Measurements from ENCODE around the gene VGLL1.

VGLL1 gene

DNA sequence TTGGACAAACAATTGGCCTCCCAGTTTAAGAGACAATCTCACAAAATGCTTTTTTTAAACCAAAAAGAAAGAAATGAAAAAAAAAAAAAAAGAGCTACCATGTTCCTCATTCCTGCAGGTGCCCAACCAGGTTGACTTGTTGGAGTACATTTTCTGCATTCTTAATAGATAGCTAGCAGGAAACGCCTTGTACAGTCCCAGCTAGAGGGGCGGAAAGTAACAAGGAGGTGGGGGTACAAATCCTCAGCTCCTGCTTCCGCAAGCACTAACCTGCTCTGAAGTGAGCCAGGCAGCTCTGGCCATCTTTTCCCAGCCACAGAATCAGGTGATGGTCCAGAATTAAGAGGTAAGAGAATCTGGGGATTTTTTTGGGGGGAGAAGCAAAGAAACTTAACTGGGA is at the start of gene VGLL1:
VGLL1 (plus strand) TSS at position 265 of the 400 bp plus-strand sequence. CDS start 3,806 bp downstream, outside the sequence.
- DNase-seq (ENCODE audit: low read depth) = no peak

- no peak for DNase-seq (ENCODE audit: low read depth)
Measured at GRCh38 chrX:136487647-136488046, 44.4 kb upstream of the VGLL1 start, which contains the start of gene BRS3. BRS3 (plus strand) TSS chrX:136487947; CDS start chrX:136488115, 168 bp downstream.

DNA sequence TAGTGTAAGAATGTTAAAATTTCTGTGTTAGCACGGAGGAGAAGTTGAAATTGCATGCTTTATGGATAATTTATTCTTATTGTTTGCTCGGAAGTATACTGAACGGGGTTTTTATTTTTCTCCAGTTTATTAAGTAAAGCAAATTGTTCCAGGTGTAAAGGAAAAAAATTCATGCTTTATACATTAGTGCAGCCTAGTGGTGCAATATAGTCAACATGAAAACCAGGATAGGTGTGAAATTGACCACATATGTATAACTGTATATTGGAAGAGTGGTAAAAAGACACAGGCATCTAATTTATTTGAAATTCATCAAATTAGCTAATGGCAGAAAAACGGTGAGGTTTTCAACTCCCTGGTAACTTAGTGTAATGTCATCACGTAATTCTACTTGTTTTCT is 43.3 kb upstream of the VGLL1 start:
- no peak for DNase-seq (ENCODE audit: low read depth)

- DNase-seq (ENCODE audit: low read depth) = peak; percentile 13
Measured at GRCh38 chrX:136491832-136492231, 40.2 kb upstream of the VGLL1 start.

DNA sequence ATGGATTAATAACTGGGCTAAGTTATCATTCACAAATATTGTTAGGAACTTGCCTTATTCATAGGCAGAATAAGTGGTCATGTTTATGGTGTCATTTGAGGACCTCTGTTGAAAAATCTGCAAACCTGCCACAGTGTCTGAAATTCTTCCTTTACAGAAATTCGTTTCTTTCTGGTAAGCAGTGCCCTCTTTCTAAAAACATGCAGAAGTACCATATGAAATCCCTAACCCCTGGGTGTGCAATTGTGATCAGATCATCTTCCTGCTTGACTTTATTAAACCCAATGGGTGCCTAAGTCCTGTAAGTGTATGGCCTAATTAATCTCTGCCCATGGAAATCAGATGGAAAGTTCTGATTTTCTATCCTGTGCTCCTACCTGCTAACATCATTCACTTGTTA is 39.0 kb upstream of the VGLL1 start:
- no peak for DNase-seq (ENCODE audit: low read depth)

- no peak for DNase-seq (ENCODE audit: low read depth)
Measured at GRCh38 chrX:136495043-136495442, 37.0 kb upstream of the VGLL1 start.

DNA sequence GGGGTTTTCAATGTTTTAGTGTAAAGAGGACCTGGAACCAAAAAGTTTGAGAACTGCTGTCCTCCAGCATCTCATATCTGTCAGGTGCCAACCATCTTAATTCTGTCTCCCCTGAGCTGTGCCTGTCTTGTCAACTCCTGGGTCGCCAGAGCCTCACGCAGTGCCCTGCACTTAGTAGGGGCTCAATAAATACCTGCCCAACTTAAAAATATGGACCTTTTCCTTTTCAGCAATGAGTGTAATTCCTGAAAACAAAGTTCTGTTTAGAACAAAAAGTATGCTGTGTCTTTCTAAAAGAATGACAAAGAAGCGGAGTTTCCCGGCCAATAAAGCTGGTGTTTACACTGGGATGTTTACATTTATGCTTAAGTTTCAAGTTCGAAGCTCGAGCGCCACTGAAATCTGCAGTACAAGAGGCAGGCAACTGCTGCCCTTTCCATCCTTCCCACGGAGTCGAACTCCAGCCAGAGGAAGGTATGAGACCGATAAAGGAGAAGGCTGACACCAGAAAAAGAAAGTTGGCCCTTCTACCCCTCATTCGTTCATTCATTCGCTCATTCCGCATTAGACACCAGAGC is 35.7 kb upstream of the VGLL1 start:
- DNase-seq (ENCODE audit: low read depth) = no peak

DNA sequence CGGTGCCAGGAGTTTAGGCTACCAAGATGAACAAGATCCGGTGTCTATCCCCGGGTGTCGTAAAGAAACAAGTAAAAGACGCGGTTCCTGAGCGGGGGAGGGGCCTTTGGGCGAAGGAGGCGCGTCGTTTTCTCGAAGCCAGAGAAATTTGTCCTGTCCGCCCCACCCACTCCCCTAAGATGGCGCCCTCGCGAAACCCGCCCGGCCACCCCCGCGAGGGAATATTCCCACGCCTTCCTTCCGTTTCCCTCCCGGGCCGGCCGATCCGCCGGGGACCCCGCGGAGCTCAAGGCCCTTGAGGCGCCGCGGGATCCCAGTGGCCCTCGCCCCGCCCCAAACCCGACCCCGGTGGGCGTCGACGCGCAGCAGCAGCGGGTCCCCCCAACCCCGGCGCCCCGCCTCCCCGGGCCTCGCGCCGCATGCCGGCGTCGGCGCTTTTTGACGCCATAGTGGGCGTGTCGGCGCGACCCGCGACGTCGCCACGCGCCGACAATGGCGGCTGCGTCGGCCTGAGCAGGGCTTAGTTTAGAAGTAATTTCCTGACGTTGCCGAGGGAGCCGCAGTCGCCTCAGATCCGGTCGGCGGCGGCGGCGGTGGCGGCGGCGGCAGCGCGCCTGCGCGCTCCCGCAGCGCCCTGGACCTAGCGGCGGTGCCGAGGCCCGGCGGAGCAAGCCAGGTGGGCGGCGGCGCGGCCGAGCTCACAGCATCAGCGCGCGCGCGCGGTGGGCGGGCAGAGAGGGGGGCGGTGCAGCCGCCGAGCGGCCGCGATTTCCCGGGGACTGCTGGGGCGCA is 35.1 kb upstream of the VGLL1 start:
- peak; percentile 89 for DNase-seq (ENCODE audit: low read depth)

DNA sequence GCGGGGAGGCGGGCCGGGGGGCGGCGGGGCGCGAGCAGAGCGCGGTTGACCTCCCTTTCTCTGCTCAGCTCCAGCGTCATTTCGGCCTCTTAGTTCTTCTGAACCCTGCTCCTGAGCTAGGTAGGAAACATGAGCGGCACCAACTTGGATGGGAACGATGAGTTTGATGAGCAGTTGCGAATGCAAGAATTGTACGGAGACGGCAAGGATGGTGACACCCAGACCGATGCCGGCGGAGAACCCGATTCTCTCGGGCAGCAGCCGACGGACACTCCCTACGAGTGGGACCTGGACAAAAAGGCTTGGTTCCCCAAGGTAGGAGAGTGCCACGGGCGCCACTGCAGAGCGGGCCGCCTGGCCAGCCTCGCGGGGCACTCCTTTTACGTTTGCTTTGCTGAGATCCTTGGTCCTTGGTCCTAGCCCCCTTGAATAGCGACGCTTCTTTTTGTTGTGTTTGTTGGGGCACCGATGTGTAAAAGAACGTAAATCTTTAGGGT is 34.4 kb upstream of the VGLL1 start, which contains the start of gene HTATSF1:
HTATSF1 (plus strand) TSS at position 37 of the 497 bp plus-strand sequence; CDS start at position 130, 93 bp downstream.
- no peak for DNase-seq (ENCODE audit: low read depth)

- DNase-seq (ENCODE audit: low read depth) = no peak
Measured at GRCh38 chrX:136519069-136519468, 12.9 kb upstream of the VGLL1 start.

DNA sequence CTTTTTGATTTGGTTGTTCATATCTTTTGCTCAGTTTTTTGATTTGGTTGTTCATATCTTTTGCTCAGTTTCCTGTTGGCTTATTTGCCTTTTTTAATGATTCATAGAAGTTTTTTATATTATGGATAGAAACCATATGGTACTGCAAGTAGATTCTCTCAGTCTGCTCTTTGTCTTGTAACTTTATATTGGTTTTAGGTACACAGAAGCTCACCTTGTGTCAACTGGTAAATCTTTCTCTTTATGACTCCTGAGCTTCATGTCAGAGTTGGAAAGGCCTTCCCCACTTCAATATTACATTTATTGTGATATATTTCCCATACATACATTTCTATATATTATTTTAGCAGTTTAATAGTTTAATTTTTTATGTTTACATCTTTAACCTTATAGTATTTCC is 8.2 kb upstream of the VGLL1 start:
- DNase-seq (ENCODE audit: low read depth) = no peak

GRCh38 chrX:136525738-136526606 is 6.0 kb upstream of the VGLL1 start:
- DNase-seq (ENCODE audit: low read depth) = peak; percentile 56

GRCh38 chrX:136528645-136529315 is 3.2 kb upstream of the VGLL1 start:
- no peak for DNase-seq (ENCODE audit: low read depth)

GRCh38 chrX:136529795-136530194 is 2.2 kb upstream of the VGLL1 start:
- DNase-seq (ENCODE audit: low read depth) = no peak

DNA sequence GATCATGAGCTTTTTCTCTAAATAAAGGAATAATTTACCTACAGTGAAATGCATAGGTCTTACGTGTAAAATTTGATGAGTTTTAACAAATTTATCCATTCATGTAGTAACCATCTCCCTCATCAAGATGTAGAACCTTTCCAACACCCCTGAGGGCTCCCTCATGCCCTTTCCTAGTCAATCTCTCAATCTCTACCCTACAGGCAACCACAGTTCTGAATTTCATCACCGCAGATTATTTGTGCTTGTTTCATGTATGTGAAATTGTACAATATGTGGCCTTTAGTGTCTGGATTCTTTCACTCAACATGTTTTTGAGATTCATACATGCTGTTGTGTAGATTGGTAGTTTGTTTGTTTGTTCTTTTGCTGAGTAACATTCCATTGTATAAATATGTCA is 2.1 kb downstream of the VGLL1 start:
- DNase-seq (ENCODE audit: low read depth) = no peak

- no peak for DNase-seq (ENCODE audit: low read depth)
Measured at GRCh38 chrX:136538811-136539210, 6.8 kb downstream of the VGLL1 start.

GRCh38 chrX:136540226-136540625 is 8.2 kb downstream of the VGLL1 start:
- no peak for DNase-seq (ENCODE audit: low read depth)

- no peak for DNase-seq (ENCODE audit: low read depth)
Measured at GRCh38 chrX:136541294-136541693, 9.3 kb downstream of the VGLL1 start.

DNA sequence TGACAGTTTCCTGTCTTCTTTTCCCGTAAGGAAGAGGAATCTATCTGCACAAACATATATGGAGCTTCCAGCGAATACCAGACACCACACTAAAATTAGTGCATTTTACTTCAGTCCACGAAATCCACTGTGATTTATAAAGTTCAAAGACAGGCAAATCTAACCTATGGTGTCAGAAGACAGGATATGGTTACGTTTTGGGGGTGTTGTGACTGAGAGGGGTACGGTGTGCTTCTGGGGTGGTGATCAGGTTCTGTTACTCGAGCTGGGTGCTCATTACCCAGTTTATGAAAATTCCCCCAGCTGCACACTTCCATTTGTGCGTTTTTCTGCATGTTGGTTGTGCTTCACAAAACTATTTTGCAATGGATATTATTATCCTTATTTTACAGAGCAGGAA is 10.3 kb downstream of the VGLL1 start:
- no peak for DNase-seq (ENCODE audit: low read depth)

DNA sequence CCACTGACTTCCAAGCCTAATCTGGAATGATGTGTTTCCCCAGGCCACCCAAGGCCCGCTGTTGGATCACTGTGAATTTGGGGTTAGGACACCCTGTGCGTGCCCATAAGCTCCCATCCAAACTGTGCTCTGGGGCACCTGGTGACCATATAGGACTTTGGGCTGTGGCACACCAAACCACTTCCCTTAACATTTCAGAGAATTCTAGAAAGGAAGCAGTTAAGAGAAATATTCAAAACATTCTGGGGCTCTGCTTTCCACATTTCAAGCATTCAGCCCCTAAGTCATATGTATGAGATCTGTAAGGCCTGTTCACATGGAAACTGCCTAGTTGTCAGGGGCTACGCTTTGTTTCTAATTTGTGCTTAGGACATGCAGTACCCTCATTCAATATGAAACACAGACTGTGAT is 14.4 kb downstream of the VGLL1 start:
- no peak for DNase-seq (ENCODE audit: low read depth)

DNA sequence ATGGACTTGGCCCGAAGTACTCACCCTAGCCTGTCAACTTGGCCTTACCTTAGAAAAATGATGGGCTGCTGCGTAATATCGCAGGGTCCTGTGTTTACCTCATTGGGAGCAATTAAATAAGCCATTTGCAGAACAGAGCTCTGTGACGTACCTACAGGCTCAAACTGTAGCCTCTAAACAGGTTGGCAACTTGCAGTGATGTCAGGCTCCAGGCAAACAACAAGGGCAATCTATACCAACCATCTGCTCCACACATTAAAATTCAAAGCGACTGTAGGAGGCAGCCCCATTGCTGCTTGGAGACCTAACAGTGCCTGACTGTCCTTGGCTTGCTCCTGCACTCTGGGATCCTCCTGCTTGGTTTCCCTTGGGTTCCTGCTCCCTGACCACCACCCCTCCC is 17.2 kb downstream of the VGLL1 start:
- no peak for DNase-seq (ENCODE audit: low read depth)

- DNase-seq (ENCODE audit: low read depth) = no peak
Measured at GRCh38 chrX:136551410-136551809, 19.4 kb downstream of the VGLL1 start.
